ENCODE results near the gene HMGXB3.

DNA sequence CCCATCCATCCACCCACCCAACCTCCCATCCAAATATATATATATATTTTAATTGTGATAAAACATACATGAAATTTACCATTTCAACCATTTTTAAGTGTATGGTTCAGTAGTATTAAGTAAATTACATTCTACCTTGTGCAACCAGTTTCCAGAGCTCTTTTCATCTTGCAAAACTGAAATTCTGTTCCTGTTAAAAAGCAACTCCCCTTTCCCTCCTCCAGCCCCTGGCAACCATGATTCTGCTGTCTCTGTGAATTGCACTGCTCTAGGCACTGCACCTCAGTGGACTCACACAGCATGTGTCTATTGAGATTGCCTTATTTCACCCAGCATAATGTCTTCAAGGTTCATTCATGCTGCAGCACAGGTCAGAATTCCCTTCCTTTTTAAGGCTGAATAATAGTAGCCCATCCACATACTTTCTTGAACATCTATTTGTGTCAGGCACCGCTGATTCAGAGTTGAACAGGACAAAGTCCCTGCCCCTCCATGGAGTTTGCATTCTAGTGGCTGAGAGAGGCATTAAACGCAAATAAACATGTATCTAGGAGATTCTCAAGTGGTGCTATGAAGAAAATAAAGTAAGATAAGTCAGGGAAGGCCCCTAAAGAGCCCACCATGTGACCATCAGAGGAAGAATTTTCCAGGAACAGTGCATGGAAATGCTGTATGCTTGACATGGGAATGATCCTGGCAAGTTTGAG lies 61.8 kb downstream of the HMGXB3 start:
- TF ChIP-seq, protein P1, sequence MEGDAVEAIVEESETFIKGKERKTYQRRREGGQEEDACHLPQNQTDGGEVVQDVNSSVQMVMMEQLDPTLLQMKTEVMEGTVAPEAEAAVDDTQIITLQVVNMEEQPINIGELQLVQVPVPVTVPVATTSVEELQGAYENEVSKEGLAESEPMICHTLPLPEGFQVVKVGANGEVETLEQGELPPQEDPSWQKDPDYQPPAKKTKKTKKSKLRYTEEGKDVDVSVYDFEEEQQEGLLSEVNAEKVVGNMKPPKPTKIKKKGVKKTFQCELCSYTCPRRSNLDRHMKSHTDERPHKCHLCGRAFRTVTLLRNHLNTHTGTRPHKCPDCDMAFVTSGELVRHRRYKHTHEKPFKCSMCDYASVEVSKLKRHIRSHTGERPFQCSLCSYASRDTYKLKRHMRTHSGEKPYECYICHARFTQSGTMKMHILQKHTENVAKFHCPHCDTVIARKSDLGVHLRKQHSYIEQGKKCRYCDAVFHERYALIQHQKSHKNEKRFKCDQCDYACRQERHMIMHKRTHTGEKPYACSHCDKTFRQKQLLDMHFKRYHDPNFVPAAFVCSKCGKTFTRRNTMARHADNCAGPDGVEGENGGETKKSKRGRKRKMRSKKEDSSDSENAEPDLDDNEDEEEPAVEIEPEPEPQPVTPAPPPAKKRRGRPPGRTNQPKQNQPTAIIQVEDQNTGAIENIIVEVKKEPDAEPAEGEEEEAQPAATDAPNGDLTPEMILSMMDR (IDR thresholded peaks at IDR 0.05), result no peak
- TF ChIP-seq EZH2 (IDR thresholded peaks at IDR 0.05), result no peak
- TF ChIP-seq EZH2phosphoT487 (IDR thresholded peaks at IDR 0.05), result no peak

Measured in neural progenitor cell (in vitro differentiated cells).